ENCODE results near the gene RNF227.
"Not testable (repeated sequence)": the region's sequence is repeated elsewhere in the genome, so short reads cannot be mapped to it uniquely, and the experiment has no call there.

Gene RNF227

GRCh38 chr17:7878234-7878633 lies 37.9 kb downstream of the RNF227 start:
- no peak overlapping the region for H3K4me3 ChIP-seq (ENCODE audit: low read depth, low read length)
- DNase-seq (ENCODE audit: low read depth), result no peak

DNA sequence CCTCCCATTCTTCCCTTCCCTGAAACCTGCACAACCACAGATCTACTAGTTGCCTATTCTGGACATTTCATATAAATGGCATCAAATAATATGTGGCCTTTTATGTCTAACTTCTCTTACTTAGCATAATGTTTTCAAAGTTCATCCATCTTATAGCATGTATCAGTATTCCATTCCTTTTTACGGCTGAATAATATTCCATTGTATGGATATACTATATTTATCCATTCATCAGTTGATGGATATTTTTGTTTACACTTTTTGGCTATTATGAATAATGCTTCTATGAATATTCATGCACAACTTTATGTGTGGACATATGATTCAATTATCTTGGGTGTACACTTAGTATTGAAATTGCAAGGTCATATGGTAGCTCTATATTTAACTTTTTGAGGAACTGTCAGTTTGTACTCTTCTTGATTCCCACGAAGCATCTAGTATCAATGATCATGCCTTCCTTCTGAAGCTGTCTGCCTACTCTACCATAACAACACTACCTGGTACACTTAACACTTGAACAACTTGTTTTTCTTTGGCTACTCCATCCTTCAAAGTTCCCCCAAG lies 40.2 kb downstream of the RNF227 start:
- no peak overlapping the region for H3K4me3 ChIP-seq (ENCODE audit: low read depth, low read length)
- DNase-seq (ENCODE audit: low read depth), result no peak

- no peak overlapping the region for H3K4me3 ChIP-seq (ENCODE audit: low read depth, low read length)
- DNase-seq (ENCODE audit: low read depth), result no peak
Observed at GRCh38 chr17:7873051-7873450, 43.0 kb downstream of the RNF227 start.

DNA sequence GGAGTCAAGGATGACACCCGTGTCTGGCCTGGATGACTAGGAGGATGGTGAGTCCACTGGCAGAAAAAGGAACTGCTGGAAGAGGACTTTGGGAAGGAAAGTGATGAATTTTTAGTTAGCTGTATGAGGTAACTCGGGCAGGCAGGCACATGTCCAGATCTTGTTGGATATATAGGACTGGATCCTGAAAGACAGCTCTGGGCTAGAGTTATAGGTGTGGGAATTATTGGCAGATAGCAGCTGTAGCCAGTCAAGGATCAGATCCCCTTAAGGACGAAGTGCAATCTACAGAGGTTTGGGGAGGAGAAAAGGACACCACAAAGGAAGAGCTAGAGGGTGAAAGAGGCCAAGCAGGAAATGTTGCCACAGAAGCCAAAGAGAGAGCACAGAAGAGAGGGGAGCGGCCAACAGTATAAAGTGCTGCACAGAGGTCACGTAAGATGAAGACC lies 48.2 kb downstream of the RNF227 start:
- no peak for DNase-seq (ENCODE audit: low read depth)
- no peak overlapping the region for H3K4me3 ChIP-seq (ENCODE audit: low read depth, low read length)

- DNase-seq (ENCODE audit: low read depth), result no peak
- no peak overlapping the region for H3K4me3 ChIP-seq (ENCODE audit: low read depth, low read length)
Observed at GRCh38 chr17:7864995-7865650, 51.0 kb downstream of the RNF227 start.

DNA sequence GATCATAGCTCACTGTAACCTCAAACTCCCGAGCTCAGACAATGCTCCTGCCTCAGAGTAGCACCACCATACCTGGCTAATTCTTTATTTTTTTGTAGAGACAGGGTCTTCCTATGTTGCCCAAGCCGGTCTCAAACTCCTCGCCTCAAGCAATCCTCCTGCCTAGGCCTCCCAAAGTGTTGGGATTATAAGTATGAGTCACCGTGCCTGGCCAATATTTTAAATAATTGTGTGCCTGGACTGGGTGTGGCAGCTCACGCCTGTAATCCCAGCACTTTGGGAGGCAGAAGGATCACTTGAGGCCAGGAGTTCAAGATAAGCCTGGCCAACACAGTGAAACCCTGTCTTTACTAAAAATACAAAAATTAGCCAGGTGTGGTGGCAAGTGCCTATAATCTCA lies 51.7 kb downstream of the RNF227 start:
- not testable (repeated sequence) for DNase-seq (ENCODE audit: low read depth); H3K4me3 ChIP-seq (ENCODE audit: low read depth, low read length)

Measured in skeletal muscle cell (primary cell).